Muscle of back (tissue), 11 donors: ENCODE measurements around the gene ESPN. TPM values are rescaled to one million over a fixed set of nuclear protein-coding genes. Genes with fewer than 3 reads are reported as not detected.
"Not testable (repeated sequence)": the region's sequence is repeated elsewhere in the genome, so short reads cannot be mapped to it uniquely, and the experiment has no call there.

Experiments
- DNase-seq, 3 donors: peaks; one replicate each; pipeline versions ENCODE4 v3.0.0 to v3.0.0-alpha.2; 2013
- polyA plus RNA-seq, 10 donors: library from polyadenylated mRNA; unstranded; fragments of 120-200 nt; gene quantifications; one replicate each; pipeline ENCODE4 v1.2.1, GENCODE V29; 2013; ENCODE audit not compliant: insufficient read length in 10 of 10

The ESPN gene
- polyA plus RNA-seq, 10 donors = 0.35 to 5.0 (median 1.3) TPM

GRCh38 chr1:6483017-6483760 is 58.6 kb downstream of the ESPN start:
- no peak for DNase-seq

- DNase-seq = no peak
Measured at GRCh38 chr1:6483761-6484117, 59.2 kb downstream of the ESPN start.

- DNase-seq = no peak
Measured at GRCh38 chr1:6484826-6485167, 60.2 kb downstream of the ESPN start.

GRCh38 chr1:6485168-6486101 is 60.9 kb downstream of the ESPN start:
- DNase-seq = no peak

GRCh38 chr1:6486433-6487011 is 61.9 kb downstream of the ESPN start:
- peak; percentile 64 to 87 (median 79) for DNase-seq

- no peak for DNase-seq
Measured at GRCh38 chr1:6487804-6488484, 63.4 kb downstream of the ESPN start.

GRCh38 chr1:6488602-6489382 is 64.2 kb downstream of the ESPN start:
- no peak for DNase-seq

- DNase-seq = no peak
Measured at GRCh38 chr1:6489383-6489765, 64.8 kb downstream of the ESPN start.

GRCh38 chr1:6489799-6490180 is 65.2 kb downstream of the ESPN start:
- peak in 2 of 3 donors; percentile 70 to 80 for DNase-seq

- DNase-seq = peak in 2 of 3 donors; percentile 57 to 69
Measured at GRCh38 chr1:6490181-6491080, 65.9 kb downstream of the ESPN start.

GRCh38 chr1:6491081-6491449 is 66.5 kb downstream of the ESPN start:
- DNase-seq = no peak

- peak in 1 of 3 donors; percentile 69 for DNase-seq
Measured at GRCh38 chr1:6491480-6491962, 66.9 kb downstream of the ESPN start, which contains the start of gene PLEKHG5. PLEKHG5 (minus strand) TSS chr1:6491667; CDS start chr1:6477571, 14,096 bp downstream.

GRCh38 chr1:6491966-6492365 is 67.4 kb downstream of the ESPN start:
- DNase-seq = no peak

GRCh38 chr1:6493834-6494223 is 69.3 kb downstream of the ESPN start:
- DNase-seq = not testable (repeated sequence)

GRCh38 chr1:6494627-6495026 is 70.1 kb downstream of the ESPN start:
- no peak for DNase-seq

- DNase-seq = no peak
Measured at GRCh38 chr1:6495041-6495441, 70.5 kb downstream of the ESPN start.

GRCh38 chr1:6495540-6496364 is 71.2 kb downstream of the ESPN start:
- DNase-seq = no peak

- no peak for DNase-seq
Measured at GRCh38 chr1:6496365-6496721, 71.8 kb downstream of the ESPN start.

- DNase-seq = no peak
Measured at GRCh38 chr1:6496890-6497214, 72.3 kb downstream of the ESPN start.
